GM23248 (cell line): ENCODE measurements around the gene GLCCI1. TPM values are rescaled to one million over a fixed set of nuclear protein-coding genes. Genes with fewer than 3 reads are reported as not detected.

Experiments
- DNase-seq: peaks from one replicate; pipeline ENCODE4 v3.0.0-alpha.2; 2015
- H2AFZ ChIP-seq: fragments of 200-600 bp; sonication (generic); 2 replicates; pipeline ENCODE4 v1.6.1; 2016; ENCODE audit warnings: antibody characterized with exemption
- H3F3A ChIP-seq: fragments of 200-600 bp; sonication (generic); 2 replicates; pipeline ENCODE4 v1.6.1; 2016; ENCODE audit warnings: mild to moderate bottlenecking, antibody characterized with exemption, mixed run types; ENCODE audit not compliant: insufficient read depth
- H3K27ac ChIP-seq: fragments of 200-600 bp; sonication (generic); 2 replicates; pipeline ENCODE4 v1.5.1; 2016; ENCODE audit warnings: mild to moderate bottlenecking
- H3K27me3 ChIP-seq: fragments of 200-600 bp; sonication (generic); replicated peaks from 2 replicates; pipeline ENCODE4 v1.6.1; 2016; ENCODE audit warnings: mild to moderate bottlenecking; ENCODE audit not compliant: insufficient read depth
- H3K36me3 ChIP-seq: fragments of 200-600 bp; sonication (generic); 2 replicates; pipeline ENCODE4 v1.6.1; 2016; ENCODE audit warnings: low read depth, mild to moderate bottlenecking
- H3K4me1 ChIP-seq: fragments of 200-600 bp; sonication (generic); 2 replicates; pipeline ENCODE4 v1.6.1; 2016; ENCODE audit warnings: mild to moderate bottlenecking; ENCODE audit not compliant: insufficient read depth
- H3K4me2 ChIP-seq: fragments of 200-600 bp; sonication (generic); one replicate; pipeline ENCODE4 v1.6.1; 2016; ENCODE audit warnings: mild to moderate bottlenecking; ENCODE audit not compliant: unreplicated experiment
- H3K4me3 ChIP-seq: fragments of 200-600 bp; sonication (generic); 2 replicates; pipeline ENCODE4 v1.5.1; 2016; ENCODE audit warnings: mild to moderate bottlenecking
- H3K79me2 ChIP-seq: fragments of 200-600 bp; sonication (generic); 2 replicates; pipeline ENCODE4 v1.6.1; 2016; ENCODE audit warnings: mild to moderate bottlenecking; ENCODE audit not compliant: insufficient read depth
- H3K9ac ChIP-seq: fragments of 200-600 bp; sonication (generic); 2 replicates; pipeline ENCODE4 v1.6.1; 2016; ENCODE audit warnings: mild to moderate bottlenecking
- H3K9me2 ChIP-seq: fragments of 200-600 bp; sonication (generic); 2 replicates; pipeline ENCODE4 v1.6.1; 2016; ENCODE audit warnings: mixed run types, mild to moderate bottlenecking, moderate library complexity; ENCODE audit not compliant: insufficient read depth
- H3K9me3 ChIP-seq: fragments of 200-600 bp; sonication (generic); one replicate; pipeline ENCODE4 v1.6.1; 2017; ENCODE audit warnings: low read depth
- H4K20me1 ChIP-seq: fragments of 200-600 bp; sonication (generic); 2 replicates; pipeline ENCODE4 v1.6.0; 2016; ENCODE audit not compliant: insufficient read depth
- EZH2 ChIP-seq: fragments of 200-600 bp; sonication (generic); IDR thresholded peaks from 2 replicates; pipeline ENCODE4 v1.6.1; 2018; ENCODE audit warnings: antibody characterized with exemption, mild to moderate bottlenecking; ENCODE audit not compliant: insufficient read depth, poor library complexity, severe bottlenecking
- EZH2phosphoT487 ChIP-seq: fragments of 200-600 bp; sonication (generic); IDR thresholded peaks from 2 replicates; pipeline ENCODE4 v1.6.1; 2018; ENCODE audit warnings: antibody characterized with exemption, moderate library complexity, mild to moderate bottlenecking, low read depth; ENCODE audit not compliant: insufficient read depth
- WGBS, 2 experiments: methylation state at CpG; one replicate each; pipeline ENCODE4 v1.1.6; 2015 to 2017; ENCODE audit warnings: low lambda C conversion rate in 2 of 2, low coverage in 1 of 2; ENCODE audit errors: missing lambda C conversion rate in 2 of 2; 5-methylcytosine and 5-hydroxymethylcytosine counted together
- in situ Hi-C: fragments of 300-500 bp; cut with MboI; formaldehyde crosslinking; loops from 2 replicates; pipeline ENCODE4 v1.15.0; 2020
- polyA plus RNA-seq: library from polyadenylated mRNA; unstranded; fragments of >200 nt; fragmentation: Nextera tagmentation; extraction: Ambion mirVana; gene quantifications from 2 replicates; pipeline ENCODE4 v1.2.1, GENCODE V29; 2016
- total RNA-seq: library from RNA; depleted of rRNA; stranded (reverse); fragments of >200 nt; shearing (Covaris generic); gene quantifications from 2 replicates; pipeline ENCODE4 v1.2.3, GENCODE V29; 2014

GLCCI1 gene
- total and polyA plus RNA-seq, 2 experiments from 2014 or later = 2.5 to 3.0 TPM

DNA sequence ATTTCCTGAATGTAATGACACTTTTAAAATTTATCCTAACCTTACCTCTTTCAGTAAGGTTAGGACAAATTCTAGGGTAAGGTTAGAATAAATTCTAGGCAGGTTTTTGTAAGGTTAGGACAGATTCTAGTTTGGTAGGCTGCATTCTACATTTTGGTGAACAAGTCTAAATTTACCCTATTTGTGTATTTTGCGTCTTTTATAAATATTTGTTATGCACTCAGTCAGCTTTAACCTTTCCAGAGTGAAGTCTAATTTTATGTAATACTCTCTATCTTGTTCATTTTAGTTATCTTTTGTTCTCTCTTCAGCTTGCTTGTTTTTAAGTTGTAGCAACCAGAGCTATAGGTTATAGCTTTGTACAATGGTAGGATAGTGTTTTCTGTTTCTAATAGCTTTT lies 54.0 kb downstream of the GLCCI1 start:
- Histone ChIP-seq H4K20me1 (no peaks in the 10 kb centered on the region), H3K36me3 (peaks cover 15% of the 10 kb centered on the region; the same call in 1 of the 2 replicates), H3K27me3 (no peaks in the 10 kb centered on the region), H3K79me2 (no peaks in the 10 kb centered on the region), H3K9ac (no peak overlapping the region), H2AFZ (no peak overlapping the region), H3K4me1 (no peaks in the 10 kb centered on the region), H3K4me2 (no peak overlapping the region), H3K9me3 (no peaks in the 10 kb centered on the region), H3K4me3 (no peak overlapping the region), H3K9me2 (no peaks in the 10 kb centered on the region), H3K27ac (no peak overlapping the region), H3F3A (no peaks in the 10 kb centered on the region)
- in situ Hi-C loops = no loop called here
- no peak for DNase-seq
- 84 to 93% methylated on average over 1 of the region's 1 CpG for WGBS, 2 experiments
- TF ChIP-seq EZH2phosphoT487 (no peak), EZH2 (no peak)

GRCh38 chr7:8035192-8035591 lies 66.6 kb downstream of the GLCCI1 start:
- no peaks in the 10 kb centered on the region for H3K4me1 ChIP-seq
- no peaks in the 10 kb centered on the region for H3K9me3 ChIP-seq
- no peaks in the 10 kb centered on the region for H3K79me2 ChIP-seq
- WGBS, 2 experiments = 85% methylated on average over 4 of the region's 4 CpGs
- no peak for DNase-seq
- H2AFZ ChIP-seq = no peak overlapping the region
- H4K20me1 ChIP-seq = no peaks in the 10 kb centered on the region
- in situ Hi-C loops = no loop called here
- H3K27ac ChIP-seq = no peak overlapping the region
- H3K4me2 ChIP-seq = no peak overlapping the region
- no peaks in the 10 kb centered on the region for H3F3A ChIP-seq
- no peak overlapping the region for H3K9ac ChIP-seq
- TF ChIP-seq EZH2phosphoT487 (no peak), EZH2 (no peak)
- no peaks in the 10 kb centered on the region for H3K9me2 ChIP-seq
- no peak overlapping the region for H3K4me3 ChIP-seq
- no peaks in the 10 kb centered on the region for H3K27me3 ChIP-seq
- no peaks in the 10 kb centered on the region for H3K36me3 ChIP-seq

DNA sequence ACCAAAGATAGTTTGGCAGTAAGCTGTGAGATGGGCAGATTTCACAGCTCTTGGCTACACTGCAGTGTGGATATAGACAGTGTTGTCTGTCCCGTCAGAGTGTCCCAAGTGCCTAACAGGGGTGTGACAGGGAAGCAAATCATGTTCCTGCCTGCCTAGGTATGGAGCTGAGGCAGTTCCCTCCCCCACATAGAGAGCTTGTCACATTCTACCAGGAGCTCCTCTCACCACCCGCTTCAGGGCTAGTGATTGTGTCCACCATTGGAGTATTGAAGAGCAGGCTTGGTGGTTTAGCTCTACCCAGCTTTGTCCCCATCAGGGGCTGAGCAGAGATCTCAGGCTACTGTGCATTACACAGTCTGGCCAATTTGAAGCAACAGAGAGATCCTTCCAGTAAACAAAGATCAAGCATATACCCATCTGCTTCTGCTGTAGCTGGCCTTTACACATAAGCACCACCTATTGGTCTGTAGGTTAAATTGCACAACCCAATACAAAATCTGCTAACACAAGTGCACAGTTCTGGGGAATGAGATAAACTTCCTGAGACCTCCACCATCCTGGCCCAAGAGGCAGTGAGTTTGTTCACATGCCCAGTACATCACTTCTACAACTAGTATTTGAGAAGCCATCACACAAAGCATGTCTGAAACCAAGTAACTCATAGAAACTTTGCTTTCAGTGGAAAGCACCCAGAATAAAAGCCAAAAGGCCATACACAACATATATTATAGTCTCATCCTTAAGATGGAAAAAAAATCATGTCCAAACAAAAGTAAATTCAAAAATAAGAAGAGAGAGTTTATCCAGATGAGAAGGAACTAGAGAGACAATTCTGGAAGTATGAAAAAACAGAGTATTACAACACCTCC lies 67.3 kb downstream of the GLCCI1 start:
- Histone ChIP-seq H2AFZ (no peak overlapping the region), H3K27me3 (no peaks in the 10 kb centered on the region), H3K27ac (no peak overlapping the region), H3K9me2 (no peaks in the 10 kb centered on the region), H3K79me2 (no peaks in the 10 kb centered on the region), H3K4me3 (no peak overlapping the region), H3K4me2 (no peak overlapping the region), H4K20me1 (no peaks in the 10 kb centered on the region), H3K4me1 (no peaks in the 10 kb centered on the region), H3K36me3 (no peaks in the 10 kb centered on the region), H3K9me3 (no peaks in the 10 kb centered on the region), H3F3A (no peaks in the 10 kb centered on the region), H3K9ac (no peak overlapping the region)
- peak; percentile 47 for DNase-seq
- in situ Hi-C loops = no loop called here
- TF ChIP-seq EZH2phosphoT487 (no peak), EZH2 (no peak)
- 73 to 83% methylated on average over 2 of the region's 2 CpGs for WGBS, 2 experiments

DNA sequence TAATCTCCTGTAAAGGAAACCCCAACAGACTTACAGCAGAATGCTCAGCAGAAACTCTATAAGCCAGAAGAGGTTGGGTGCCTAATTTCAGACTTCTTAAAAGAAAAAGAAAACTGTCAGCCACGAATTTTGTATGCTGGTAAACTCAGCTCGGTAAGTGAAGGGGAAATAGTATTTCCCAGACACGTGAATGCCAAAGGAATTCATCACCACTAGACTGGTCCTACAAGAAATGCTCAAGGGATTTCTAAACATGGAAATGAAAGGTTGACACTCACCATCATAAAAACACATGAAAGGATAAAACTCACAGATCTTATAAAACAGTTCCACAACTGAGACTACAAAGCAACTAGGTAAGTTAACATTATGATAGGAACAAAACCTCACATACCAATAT lies 68.6 kb downstream of the GLCCI1 start:
- no peaks in the 10 kb centered on the region for H3K4me1 ChIP-seq
- no peak overlapping the region for H3K4me3 ChIP-seq
- H2AFZ ChIP-seq = no peak overlapping the region
- no peaks in the 10 kb centered on the region for H3K9me2 ChIP-seq
- no peaks in the 10 kb centered on the region for H3F3A ChIP-seq
- no peak overlapping the region for H3K4me2 ChIP-seq
- H3K27ac ChIP-seq = no peak overlapping the region
- in situ Hi-C loops = no loop called here
- WGBS, 2 experiments = 86 to 91% methylated on average over 3 of the region's 3 CpGs
- H3K27me3 ChIP-seq = no peaks in the 10 kb centered on the region
- H3K9ac ChIP-seq = no peak overlapping the region
- H3K9me3 ChIP-seq = no peaks in the 10 kb centered on the region
- DNase-seq = no peak
- TF ChIP-seq EZH2phosphoT487 (no peak), EZH2 (no peak)
- H3K79me2 ChIP-seq = no peaks in the 10 kb centered on the region
- no peaks in the 10 kb centered on the region for H3K36me3 ChIP-seq
- no peaks in the 10 kb centered on the region for H4K20me1 ChIP-seq
